ENCODE measurements around the gene EMCN. TPM values are rescaled to one million over a fixed set of nuclear protein-coding genes. Genes with fewer than 3 reads are reported as not detected.

The EMCN gene
- total and polyA plus RNA-seq, 2 experiments from 2014 or later: 0.22 to 1.0 TPM

DNA sequence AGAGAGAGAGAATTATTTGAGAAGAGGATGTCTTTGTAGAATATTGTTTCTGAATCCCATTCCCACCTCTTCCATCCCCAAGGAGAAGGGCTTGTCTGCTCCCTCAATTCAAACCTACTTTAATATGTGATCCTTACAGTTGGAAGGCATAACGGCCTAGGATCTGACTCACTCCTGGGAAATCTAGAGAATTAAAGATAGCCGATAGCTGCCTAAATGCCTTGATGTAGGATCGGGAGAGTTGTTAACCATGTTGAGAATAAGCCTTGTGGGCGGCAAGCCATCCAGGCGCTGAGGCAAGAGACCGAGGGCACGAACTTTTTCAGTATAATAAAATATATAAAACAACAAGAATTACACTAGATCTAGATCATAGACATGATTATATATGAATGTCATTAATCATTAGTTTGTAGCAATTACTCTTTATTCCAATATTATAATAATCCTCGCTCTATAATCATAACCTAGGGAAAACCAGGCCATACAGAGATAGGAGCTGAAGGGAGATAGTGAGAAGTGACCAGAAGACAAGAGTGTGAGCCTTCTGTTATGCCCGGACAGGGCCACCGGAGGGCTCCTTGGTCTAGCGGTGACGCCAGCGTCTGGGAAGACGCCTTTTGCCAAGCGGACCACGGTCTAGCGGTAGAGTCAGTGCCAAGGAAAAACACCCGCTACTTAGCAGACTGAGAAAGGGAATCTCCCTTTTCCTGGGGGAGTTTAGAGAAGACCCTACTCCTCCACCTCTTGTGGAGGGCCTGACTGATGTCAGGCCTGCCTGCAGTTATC is 13.5 kb downstream of the EMCN start:
- no peak overlapping the region for H2AFZ ChIP-seq
- H3K4me2 ChIP-seq (ENCODE audit: unreplicated experiment): no peak overlapping the region
- H3K4me1 ChIP-seq (ENCODE audit: insufficient read depth): no peaks in the 10 kb centered on the region
- H3K4me3 ChIP-seq: no peak overlapping the region
- H3K9me3 ChIP-seq (ENCODE audit: low read depth): no peaks in the 10 kb centered on the region
- no peak overlapping the region for H3K27ac ChIP-seq
- H3K9ac ChIP-seq: no peak overlapping the region
- no peaks in the 10 kb centered on the region for H4K20me1 ChIP-seq (ENCODE audit: insufficient read depth)
- TF ChIP-seq EZH2 (IDR thresholded peaks at IDR 0.05; ENCODE audit: insufficient read depth, poor library complexity, severe bottlenecking) (no peak), EZH2phosphoT487 (IDR thresholded peaks at IDR 0.05; ENCODE audit: insufficient read depth, low read depth) (no peak)
- H3K79me2 ChIP-seq (ENCODE audit: insufficient read depth): no peaks in the 10 kb centered on the region
- no peaks in the 10 kb centered on the region for H3K36me3 ChIP-seq (ENCODE audit: low read depth)
- no peaks in the 10 kb centered on the region for H3K9me2 ChIP-seq (ENCODE audit: insufficient read depth)
- 92 to 96% methylated on average over 18 of the region's 18 CpGs for WGBS, 2 experiments (ENCODE audit: low coverage in 1 of 2, low lambda C conversion rate in 2 of 2, missing lambda C conversion rate in 2 of 2)
- H3F3A ChIP-seq (ENCODE audit: insufficient read depth): no peaks in the 10 kb centered on the region
- DNase-seq: no peak
- H3K27me3 ChIP-seq (replicated peaks; ENCODE audit: insufficient read depth): no peaks in the 10 kb centered on the region
- in situ Hi-C loops (cut with MboI): no loop called here

DNA sequence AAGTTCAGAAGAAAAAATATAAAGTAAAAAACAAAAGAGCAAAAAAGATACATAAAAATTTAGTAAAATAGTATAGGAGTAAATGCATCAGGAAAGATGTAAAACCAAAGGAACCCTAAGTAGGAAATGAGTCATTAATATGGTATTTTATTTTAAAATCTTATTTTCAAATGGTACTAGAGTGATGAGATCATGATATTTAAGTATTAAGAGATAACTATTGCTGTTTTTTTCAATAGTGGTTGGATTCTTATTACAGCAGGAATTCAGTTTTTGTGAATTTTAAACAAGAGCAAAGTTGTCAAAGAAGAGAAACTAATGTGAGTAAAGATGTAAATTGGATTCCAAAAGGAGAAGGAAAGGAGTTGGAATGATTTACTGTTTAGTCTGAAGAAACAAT is 20.0 kb downstream of the EMCN start:
- Histone ChIP-seq H2AFZ (no peak overlapping the region), H3K36me3 (ENCODE audit: low read depth) (no peaks in the 10 kb centered on the region), H3K27ac (no peak overlapping the region), H4K20me1 (ENCODE audit: insufficient read depth) (no peaks in the 10 kb centered on the region), H3K4me1 (ENCODE audit: insufficient read depth) (peaks cover 25% of the 10 kb centered on the region), H3K27me3 (replicated peaks; ENCODE audit: insufficient read depth) (no peaks in the 10 kb centered on the region), H3K4me3 (no peak overlapping the region), H3K9ac (no peak overlapping the region), H3K9me2 (ENCODE audit: insufficient read depth) (no peaks in the 10 kb centered on the region), H3K9me3 (ENCODE audit: low read depth) (no peaks in the 10 kb centered on the region), H3K79me2 (ENCODE audit: insufficient read depth) (no peaks in the 10 kb centered on the region), H3K4me2 (ENCODE audit: unreplicated experiment) (peak overlapping the region; percentile 12), H3F3A (ENCODE audit: insufficient read depth) (peaks cover 16% of the 10 kb centered on the region; the same call in 1 of the 2 replicates)
- in situ Hi-C loops (cut with MboI): no loop called here
- peak; percentile 37 for DNase-seq
- TF ChIP-seq EZH2phosphoT487 (IDR thresholded peaks at IDR 0.05; ENCODE audit: insufficient read depth, low read depth): no peak
- TF ChIP-seq EZH2 (IDR thresholded peaks at IDR 0.05; ENCODE audit: insufficient read depth, poor library complexity, severe bottlenecking): no peak

- in situ Hi-C loops (cut with MboI): no loop called here
- no peaks in the 10 kb centered on the region for H3K9me3 ChIP-seq (ENCODE audit: low read depth)
- H2AFZ ChIP-seq: no peak overlapping the region
- TF ChIP-seq EZH2 (IDR thresholded peaks at IDR 0.05; ENCODE audit: insufficient read depth, poor library complexity, severe bottlenecking) (no peak), EZH2phosphoT487 (IDR thresholded peaks at IDR 0.05; ENCODE audit: insufficient read depth, low read depth) (no peak)
- no peak overlapping the region for H3K4me3 ChIP-seq
- H3K4me2 ChIP-seq (ENCODE audit: unreplicated experiment): no peak overlapping the region
- H3K9ac ChIP-seq: no peak overlapping the region
- DNase-seq: no peak
- H3K4me1 ChIP-seq (ENCODE audit: insufficient read depth): peaks cover 25% of the 10 kb centered on the region
- H4K20me1 ChIP-seq (ENCODE audit: insufficient read depth): no peaks in the 10 kb centered on the region
- 100% methylated on average over 1 of the region's 1 CpG for WGBS, 2 experiments (ENCODE audit: low coverage in 1 of 2, low lambda C conversion rate in 2 of 2, missing lambda C conversion rate in 2 of 2)
- H3K27ac ChIP-seq: no peak overlapping the region
- H3K36me3 ChIP-seq (ENCODE audit: low read depth): no peaks in the 10 kb centered on the region
- peaks cover 16% of the 10 kb centered on the region; the same call in 1 of the 2 replicates for H3F3A ChIP-seq (ENCODE audit: insufficient read depth)
- no peaks in the 10 kb centered on the region for H3K79me2 ChIP-seq (ENCODE audit: insufficient read depth)
- H3K27me3 ChIP-seq (replicated peaks; ENCODE audit: insufficient read depth): no peaks in the 10 kb centered on the region
- H3K9me2 ChIP-seq (ENCODE audit: insufficient read depth): no peaks in the 10 kb centered on the region
Observed at GRCh38 chr4:100495074-100495473, 22.7 kb downstream of the EMCN start.

GRCh38 chr4:100494166-100494565 is 23.7 kb downstream of the EMCN start:
- DNase-seq: peak; percentile 62
- H3K9ac ChIP-seq: no peak overlapping the region
- H3K27me3 ChIP-seq (replicated peaks; ENCODE audit: insufficient read depth): no peaks in the 10 kb centered on the region
- H3K27ac ChIP-seq: no peak overlapping the region
- TF ChIP-seq EZH2phosphoT487 (IDR thresholded peaks at IDR 0.05; ENCODE audit: insufficient read depth, low read depth) (no peak), EZH2 (IDR thresholded peaks at IDR 0.05; ENCODE audit: insufficient read depth, poor library complexity, severe bottlenecking) (no peak)
- H3K4me2 ChIP-seq (ENCODE audit: unreplicated experiment): peak overlapping the region; percentile 25
- H3K79me2 ChIP-seq (ENCODE audit: insufficient read depth): no peaks in the 10 kb centered on the region
- peaks cover 16% of the 10 kb centered on the region; the same call in 1 of the 2 replicates for H3F3A ChIP-seq (ENCODE audit: insufficient read depth)
- peaks cover 25% of the 10 kb centered on the region for H3K4me1 ChIP-seq (ENCODE audit: insufficient read depth)
- H3K9me2 ChIP-seq (ENCODE audit: insufficient read depth): no peaks in the 10 kb centered on the region
- 0 out of 2 replicates have a peak overlapping the region, but pooled peaks have one; percentile 1 for H3K4me3 ChIP-seq
- H4K20me1 ChIP-seq (ENCODE audit: insufficient read depth): no peaks in the 10 kb centered on the region
- peak overlapping the region; percentile 14; the same call in 1 of the 2 replicates for H2AFZ ChIP-seq
- no peaks in the 10 kb centered on the region for H3K36me3 ChIP-seq (ENCODE audit: low read depth)
- H3K9me3 ChIP-seq (ENCODE audit: low read depth): no peaks in the 10 kb centered on the region
- in situ Hi-C loops (cut with MboI): no loop called here

Data from GM23248 (cell line).